MM.1S (cell line): Measurements from ENCODE around the gene TIMM9.
"Not testable (repeated sequence)": the region's sequence is repeated elsewhere in the genome, so short reads cannot be mapped to it uniquely, and the experiment has no call there.

Experiments
- DNase-seq: peaks from one replicate; pipeline ENCODE4 v3.0.0-alpha.2; 2015
- H2AFZ ChIP-seq: fragments of 300-600 bp; sonication (generic); 2 replicates; pipeline ENCODE4 v1.6.0; 2016; ENCODE audit warnings: antibody characterized with exemption, low read length
- H3F3A ChIP-seq: fragments of 300-600 bp; sonication (generic); 2 replicates; pipeline ENCODE4 v1.6.1; 2016; ENCODE audit warnings: mild to moderate bottlenecking, antibody characterized with exemption, low read length, moderate library complexity, mixed read lengths; ENCODE audit not compliant: insufficient read depth
- H3K27ac ChIP-seq: fragments of 300-600 bp; sonication (generic); 2 replicates; pipeline ENCODE4 v1.5.1; 2016; ENCODE audit warnings: mild to moderate bottlenecking, low read length
- H3K27me3 ChIP-seq: fragments of 300-600 bp; sonication (generic); replicated peaks from 2 replicates; pipeline ENCODE4 v1.6.0; 2016; ENCODE audit warnings: low read length; ENCODE audit not compliant: insufficient read depth
- H3K36me3 ChIP-seq: fragments of 300-600 bp; sonication (generic); replicated peaks from 2 replicates; pipeline ENCODE4 v1.6.1; 2016; ENCODE audit warnings: mild to moderate bottlenecking, low read length, mixed read lengths; ENCODE audit not compliant: insufficient read depth
- H3K4me1 ChIP-seq: fragments of 300-600 bp; sonication (generic); 2 replicates; pipeline ENCODE4 v1.6.1; 2016; ENCODE audit warnings: low read length, mixed read lengths
- H3K4me2 ChIP-seq: fragments of 300-600 bp; sonication (generic); 2 replicates; pipeline ENCODE4 v1.6.0; 2016; ENCODE audit warnings: low read depth, low read length
- H3K4me3 ChIP-seq: fragments of 300-600 bp; sonication (generic); 2 replicates; pipeline ENCODE4 v1.5.1; 2016; ENCODE audit warnings: low read length, mixed read lengths
- H3K79me2 ChIP-seq: fragments of 300-600 bp; sonication (generic); 2 replicates; pipeline ENCODE4 v1.6.1; 2016; ENCODE audit warnings: mixed run types, low read length, mixed read lengths
- H3K9ac ChIP-seq: fragments of 300-600 bp; sonication (generic); 2 replicates; pipeline ENCODE4 v1.6.1; 2016; ENCODE audit warnings: low read length, mixed read lengths
- H3K9me2 ChIP-seq: fragments of 300-600 bp; sonication (generic); replicated peaks from 2 replicates; pipeline ENCODE4 v1.6.1; 2016; ENCODE audit warnings: mild to moderate bottlenecking, low read length, mixed read lengths; ENCODE audit not compliant: insufficient read depth
- H3K9me3 ChIP-seq: fragments of 300-600 bp; sonication (generic); replicated peaks from 2 replicates; pipeline ENCODE4 v1.6.1; 2016; ENCODE audit warnings: mild to moderate bottlenecking, low read length, mixed read lengths; ENCODE audit not compliant: insufficient read depth
- H4K20me1 ChIP-seq: fragments of 300-600 bp; sonication (generic); 2 replicates; pipeline ENCODE4 v1.6.1; 2016; ENCODE audit warnings: mild to moderate bottlenecking, low read length, moderate library complexity, mixed read lengths; ENCODE audit not compliant: insufficient read depth
- CTCF ChIP-seq: fragments of 300-600 bp; sonication (generic); IDR thresholded peaks from 2 replicates; pipeline ENCODE4 v1.5.1; 2016; ENCODE audit warnings: antibody characterized with exemption, low read length, mixed read lengths
- EZH2 ChIP-seq: fragments of 300-600 bp; sonication (generic); optimal IDR thresholded peaks from 2 replicates; pipeline ENCODE3; 2017; ENCODE audit warnings: low read depth, mild to moderate bottlenecking, antibody characterized with exemption, low read length, mixed read lengths
- EZH2phosphoT487 ChIP-seq: fragments of 300-600 bp; sonication (generic); IDR thresholded peaks from 2 replicates; pipeline ENCODE4 v1.6.1; 2018; ENCODE audit warnings: antibody characterized with exemption, low read length

The TIMM9 gene

GRCh38 chr14:58364316-58364715 is 63.0 kb downstream of the TIMM9 start:
- DNase-seq: no peak
- Histone ChIP-seq H3K79me2 (no peaks in the 10 kb centered on the region), H3K9me2 (no peaks in the 10 kb centered on the region), H3K27me3 (no peaks in the 10 kb centered on the region), H3F3A (no peaks in the 10 kb centered on the region), H3K4me3 (no peak overlapping the region), H3K27ac (no peak overlapping the region), H3K9me3 (no peaks in the 10 kb centered on the region), H3K4me2 (no peak overlapping the region), H3K4me1 (no peaks in the 10 kb centered on the region), H4K20me1 (no peaks in the 10 kb centered on the region), H2AFZ (no peak overlapping the region), H3K9ac (no peak overlapping the region), H3K36me3 (no peaks in the 10 kb centered on the region; the same call in 1 of the 2 replicates)
- TF ChIP-seq EZH2 (no peak), EZH2phosphoT487 (no peak), CTCF (no peak)

- no peaks in the 10 kb centered on the region for H3K9me3 ChIP-seq
- H3K27ac ChIP-seq: no peak overlapping the region
- H3K4me2 ChIP-seq: no peak overlapping the region
- H3K4me1 ChIP-seq: no peaks in the 10 kb centered on the region
- no peaks in the 10 kb centered on the region for H3F3A ChIP-seq
- DNase-seq: peak; percentile 32
- H3K27me3 ChIP-seq: no peaks in the 10 kb centered on the region
- no peaks in the 10 kb centered on the region for H4K20me1 ChIP-seq
- no peak overlapping the region for H3K4me3 ChIP-seq
- H3K9ac ChIP-seq: no peak overlapping the region
- TF ChIP-seq CTCF (peak; percentile 29), EZH2phosphoT487 (no peak)
- H3K36me3 ChIP-seq: no peaks in the 10 kb centered on the region
- no peaks in the 10 kb centered on the region for H3K9me2 ChIP-seq
- H2AFZ ChIP-seq: no peak overlapping the region
- H3K79me2 ChIP-seq: no peaks in the 10 kb centered on the region
Observed at GRCh38 chr14:58362798-58363412, 64.4 kb downstream of the TIMM9 start.

- H3K4me1 ChIP-seq, DNase-seq, H3K9me2 ChIP-seq, H3K36me3 ChIP-seq, H3K4me2 ChIP-seq, H3K79me2 ChIP-seq, H3K9ac ChIP-seq, H3K27me3 ChIP-seq, H3K4me3 ChIP-seq, H3K9me3 ChIP-seq, H3F3A ChIP-seq, H4K20me1 ChIP-seq, H2AFZ ChIP-seq, H3K27ac ChIP-seq: not testable (repeated sequence)
Observed at GRCh38 chr14:58362272-58362671, 65.1 kb downstream of the TIMM9 start.
